OCI-LY3 (cell line): ENCODE measurements around the gene CRNN.

ENCODE experiments used
- H2AFZ ChIP-seq: fragments of 200-600, 300-600 bp; shearing (Covaris generic); 2 replicates; pipeline ENCODE4 v1.6.0; 2014; ENCODE audit warnings: antibody characterized with exemption, low read depth, low read length
- H3K27ac ChIP-seq: fragments of 200-600, 300-600 bp; sonication (generic); 2 replicates; pipeline ENCODE4 v1.5.1; 2014; ENCODE audit warnings: mild to moderate bottlenecking, low read length, moderate library complexity, mixed read lengths
- H3K27me3 ChIP-seq: fragments of 200-600, 300-600 bp; sonication (generic); 2 replicates; pipeline ENCODE4 v1.6.1; 2014; ENCODE audit warnings: low read depth, low read length, mixed read lengths
- H3K36me3 ChIP-seq: fragments of 200-600, 300-600 bp; sonication (generic); replicated peaks from 2 replicates; pipeline ENCODE3; 2014; ENCODE audit warnings: low read depth, low read length, mixed read lengths
- H3K4me1 ChIP-seq: fragments of 300-600, 200-600 bp; sonication (generic); 2 replicates; pipeline ENCODE4 v1.6.1; 2014; ENCODE audit warnings: low read length, mixed read lengths
- H3K4me2 ChIP-seq: fragments of 200-600, 300-600 bp; sonication (generic); 2 replicates; pipeline ENCODE4 v1.6.1; 2014; ENCODE audit warnings: low read length, mixed read lengths
- H3K4me3 ChIP-seq: fragments of 300-600, 200-600 bp; sonication (generic); 2 replicates; pipeline ENCODE4 v1.5.1; 2014; ENCODE audit warnings: antibody characterized with exemption, mild to moderate bottlenecking, low read length, moderate library complexity
- H3K79me2 ChIP-seq: fragments of 300-600, 200-600 bp; shearing (Covaris generic); 2 replicates; pipeline ENCODE4 v1.6.1; 2014; ENCODE audit warnings: mild to moderate bottlenecking, low read length, mixed read lengths
- H3K9ac ChIP-seq: fragments of 300-600, 200-600 bp; shearing (Covaris generic); 2 replicates; pipeline ENCODE4 v1.6.0; 2014; ENCODE audit warnings: mild to moderate bottlenecking, low read length, moderate library complexity
- H3K9me3 ChIP-seq: fragments of 200-600, 300-600 bp; shearing (Covaris generic); 2 replicates; pipeline ENCODE4 v1.6.1; 2014; ENCODE audit warnings: low read length, mixed read lengths; ENCODE audit not compliant: insufficient read depth
- H4K20me1 ChIP-seq: fragments of 200-600, 300-600 bp; sonication (generic); 2 replicates; pipeline ENCODE4 v1.6.1; 2016; ENCODE audit warnings: low read length, mixed read lengths; ENCODE audit not compliant: insufficient read depth
- CTCF ChIP-seq: fragments of 200-600, 300-600 bp; sonication (generic); IDR thresholded peaks from 2 replicates; pipeline ENCODE4 v1.5.1; 2014; ENCODE audit warnings: antibody characterized with exemption, low read length, low read depth
- EZH2phosphoT487 ChIP-seq: fragments of 200-600 bp; shearing (Covaris generic); IDR thresholded peaks from 2 replicates; pipeline ENCODE4 v1.6.1; 2018; ENCODE audit warnings: antibody characterized with exemption, mixed run types, low read depth

CRNN gene

GRCh38 chr1:152426731-152427130 lies 12.7 kb upstream of the CRNN start:
- Histone ChIP-seq H3K9me3 (no peaks in the 10 kb centered on the region), H2AFZ (no peak overlapping the region), H3K36me3 (no peaks in the 10 kb centered on the region), H4K20me1 (no peaks in the 10 kb centered on the region), H3K79me2 (no peaks in the 10 kb centered on the region), H3K27me3 (0 out of 2 replicates have a peak, but pooled peaks cover 2% of the 10 kb centered on the region), H3K4me1 (no peaks in the 10 kb centered on the region), H3K9ac (no peak overlapping the region), H3K4me3 (no peak overlapping the region), H3K27ac (no peak overlapping the region), H3K4me2 (no peak overlapping the region)
- TF ChIP-seq EZH2phosphoT487: no peak
- TF ChIP-seq CTCF: no peak

DNA sequence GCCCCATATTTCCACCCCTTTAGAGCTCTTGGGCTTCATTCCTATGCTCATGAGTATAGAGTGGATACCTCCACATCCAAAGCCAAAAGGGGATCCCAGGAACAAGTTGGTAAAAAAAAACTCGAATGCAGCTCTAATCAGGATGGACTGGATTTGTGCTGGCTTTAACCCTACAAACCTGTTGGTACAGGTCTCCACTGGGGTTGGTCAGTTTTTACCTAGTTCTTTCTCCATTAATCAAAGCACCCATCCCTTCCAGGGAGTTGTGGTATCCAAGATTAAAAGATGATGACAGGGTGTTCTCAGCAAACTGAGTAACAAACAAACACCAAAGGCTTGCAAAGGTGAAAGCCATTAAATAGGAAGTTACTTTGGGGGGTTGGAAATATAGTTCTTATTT lies 5.9 kb upstream of the CRNN start:
- TF ChIP-seq CTCF: no peak
- TF ChIP-seq EZH2phosphoT487: no peak

GRCh38 chr1:152415454-152416227 lies 1.6 kb upstream of the CRNN start:
- H3K27ac ChIP-seq: no peak overlapping the region
- peaks cover 43% of the 10 kb centered on the region for H3K27me3 ChIP-seq
- no peaks in the 10 kb centered on the region for H3K9me3 ChIP-seq
- TF ChIP-seq EZH2phosphoT487: no peak
- TF ChIP-seq CTCF: no peak
- H4K20me1 ChIP-seq: no peaks in the 10 kb centered on the region
- no peaks in the 10 kb centered on the region for H3K79me2 ChIP-seq
- no peaks in the 10 kb centered on the region for H3K4me1 ChIP-seq
- no peak overlapping the region for H3K9ac ChIP-seq
- H2AFZ ChIP-seq: no peak overlapping the region
- H3K4me3 ChIP-seq: no peak overlapping the region
- no peaks in the 10 kb centered on the region for H3K36me3 ChIP-seq
- H3K4me2 ChIP-seq: no peak overlapping the region

More for the DNA sequence above, 5.9 kb upstream of the CRNN start:
- no peak overlapping the region for H3K9ac ChIP-seq
- no peaks in the 10 kb centered on the region for H3K36me3 ChIP-seq
- no peak overlapping the region for H3K27ac ChIP-seq
- H2AFZ ChIP-seq: no peak overlapping the region
- no peaks in the 10 kb centered on the region for H4K20me1 ChIP-seq
- no peaks in the 10 kb centered on the region for H3K79me2 ChIP-seq
- H3K4me3 ChIP-seq: no peak overlapping the region
- peaks cover 30% of the 10 kb centered on the region for H3K27me3 ChIP-seq
- H3K4me2 ChIP-seq: no peak overlapping the region
- no peaks in the 10 kb centered on the region for H3K4me1 ChIP-seq
- no peaks in the 10 kb centered on the region for H3K9me3 ChIP-seq

DNA sequence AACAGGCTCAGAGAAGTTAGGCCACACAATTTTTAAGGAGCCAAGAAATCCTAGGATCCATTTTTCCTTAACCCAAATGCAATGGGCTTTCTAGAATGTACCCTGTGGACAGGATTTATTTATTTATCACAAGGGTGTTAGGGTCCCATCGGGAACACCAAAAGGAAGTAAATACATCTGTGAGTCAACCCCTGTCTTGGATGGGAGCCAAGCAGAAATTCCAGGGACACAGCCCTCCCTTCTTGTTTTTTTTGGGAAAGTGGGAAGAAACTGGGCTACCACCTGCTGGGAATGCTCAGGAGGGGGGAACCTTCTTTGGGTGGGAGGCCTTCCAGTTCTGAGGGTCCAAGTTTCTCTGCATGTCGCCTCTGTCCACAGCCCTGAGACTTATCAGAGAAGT lies 1.3 kb downstream of the CRNN start:
- Histone ChIP-seq H3K36me3 (no peaks in the 10 kb centered on the region), H3K27ac (no peak overlapping the region), H3K4me2 (no peak overlapping the region), H3K9ac (no peak overlapping the region), H4K20me1 (no peaks in the 10 kb centered on the region), H3K79me2 (no peaks in the 10 kb centered on the region), H3K9me3 (no peaks in the 10 kb centered on the region), H3K27me3 (peaks cover 34% of the 10 kb centered on the region), H3K4me3 (no peak overlapping the region), H2AFZ (no peak overlapping the region), H3K4me1 (no peaks in the 10 kb centered on the region)
- TF ChIP-seq EZH2phosphoT487: no peak
- TF ChIP-seq CTCF: no peak
